SK-N-SH (cell line): ENCODE data around the gene ITPA. TPM values are rescaled to one million over a fixed set of nuclear protein-coding genes. Genes with fewer than 3 reads are reported as not detected.

Source experiments
- CTCF ChIA-PET: fragments of 300-600, 350-600 bp; formaldehyde crosslinking; extraction: SDS; loops from one replicate; lab custom pipeline; 2021; lab: Yijun Ruan, JAX
- POLR2A ChIA-PET: fragments of 350-600 bp; sonication (Branson Sonifier 250); formaldehyde crosslinking; extraction: SDS; loops from one replicate; lab custom pipeline; 2020; ENCODE audit warnings: antibody characterized with exemption, inconsistent platforms; lab: Yijun Ruan, JAX
- DNase-seq: peaks from one replicate; pipeline ENCODE4 v3.0.0; 2012
- H2AFZ ChIP-seq: fragments of 200-600 bp; sonication (generic); 2 replicates; pipeline ENCODE4 v1.8.1; 2016; ENCODE audit warnings: antibody characterized with exemption, mild to moderate bottlenecking, low read depth
- H3F3A ChIP-seq: fragments of 200-600 bp; sonication (generic); replicated peaks from 2 replicates; pipeline ENCODE3; 2016; ENCODE audit warnings: antibody characterized with exemption, mild to moderate bottlenecking; ENCODE audit not compliant: insufficient read depth
- H3K27ac ChIP-seq, 2 experiments: fragments of 200-500 bp in 1 of 2; fragments of 200-600 bp in 1 of 2; sonication (Bioruptor generic) in 1 of 2; sonication (generic), shearing (Covaris generic) in 1 of 2; 2 replicates each; pipeline versions ENCODE4 v1.5.1 to v1.6.1; 2014 to 2016; ENCODE audit warnings: low read depth in 2 of 2, inconsistent platforms in 1 of 2, low read length in 1 of 2, mild to moderate bottlenecking in 1 of 2, mixed read lengths in 1 of 2
- H3K27me3 ChIP-seq: fragments of 200-600 bp; sonication (generic), shearing (Covaris generic); 2 replicates; pipeline ENCODE4 v1.6.1; 2016; ENCODE audit warnings: mixed run types; ENCODE audit not compliant: insufficient read depth
- H3K36me3 ChIP-seq, 2 experiments: fragments of 200-500 bp in 1 of 2; fragments of 200-600 bp in 1 of 2; sonication (Bioruptor generic) in 1 of 2; sonication (generic) in 1 of 2; replicated peaks in 1 of 2; 2 replicates each; pipeline versions ENCODE3 to v1.5.1; 2014 to 2016; ENCODE audit warnings: low read length in 1 of 2, mild to moderate bottlenecking in 1 of 2; ENCODE audit not compliant: insufficient read depth in 2 of 2, control insufficient read depth in 1 of 2
- H3K4me1 ChIP-seq, 2 experiments: fragments of 200-500 bp in 1 of 2; fragments of 200-600 bp in 1 of 2; sonication (Bioruptor generic) in 1 of 2; sonication (generic), shearing (Covaris generic) in 1 of 2; 2 replicates each; pipeline versions ENCODE4 v1.5.1 to v1.6.1; 2014 to 2016; ENCODE audit warnings: low read depth in 1 of 2, low read length in 1 of 2, mixed run types in 1 of 2; ENCODE audit not compliant: insufficient read depth in 2 of 2, control insufficient read depth in 1 of 2
- H3K4me2 ChIP-seq: fragments of 200-600 bp; sonication (generic), shearing (Covaris generic); 2 replicates; pipeline ENCODE4 v1.6.1; 2017; ENCODE audit warnings: mixed run types
- H3K4me3 ChIP-seq, 2 experiments: fragments of 200-500 bp in 1 of 2; fragments of 200-600 bp in 1 of 2; sonication (Bioruptor generic) in 1 of 2; sonication (generic), shearing (Covaris generic) in 1 of 2; 2 replicates each; pipeline versions ENCODE4 v1.5.1 to v1.8.1; 2014 to 2016; ENCODE audit warnings: low read depth in 2 of 2, inconsistent platforms in 1 of 2, low read length in 1 of 2, mild to moderate bottlenecking in 1 of 2, mixed read lengths in 1 of 2, moderate library complexity in 1 of 2
- H3K79me2 ChIP-seq: fragments of 200-600 bp; sonication (generic); 2 replicates; pipeline ENCODE4 v1.8.1; 2017; ENCODE audit warnings: mild to moderate bottlenecking; ENCODE audit not compliant: insufficient read depth
- H3K9ac ChIP-seq: fragments of 200-600 bp; sonication (generic); 2 replicates; pipeline ENCODE4 v1.6.1; 2017; ENCODE audit warnings: mixed run types
- H3K9me2 ChIP-seq: fragments of 200-600 bp; sonication (generic); 2 replicates; pipeline ENCODE4 v1.6.1; 2017; ENCODE audit warnings: mixed run types
- H3K9me3 ChIP-seq: fragments of 200-600 bp; sonication (generic); 2 replicates; pipeline ENCODE4 v1.6.1; 2017; ENCODE audit warnings: mixed run types, mild to moderate bottlenecking, moderate library complexity
- H4K20me1 ChIP-seq: fragments of 200-600 bp; sonication (generic); 2 replicates; pipeline ENCODE4 v1.6.1; 2017; ENCODE audit warnings: mild to moderate bottlenecking, mixed run types; ENCODE audit not compliant: insufficient read depth
- EZH2phosphoT487 ChIP-seq: fragments of 200-600 bp; sonication (generic); IDR thresholded peaks from 2 replicates; pipeline ENCODE4 v1.6.1; 2017; ENCODE audit warnings: low read depth, mixed run types, mild to moderate bottlenecking, antibody characterized with exemption, moderate library complexity, borderline replicate concordance
- FOSL2 ChIP-seq: IDR thresholded peaks from 2 replicates; pipeline ENCODE4 v1.4.0; 2012; ENCODE audit warnings: low read depth, mild to moderate bottlenecking, moderate library complexity, borderline replicate concordance
- FOXJ3 ChIP-seq: sonication (generic); formaldehyde crosslinking; IDR thresholded peaks from 2 replicates; pipeline ENCODE4 v1.5.1; 2020; ENCODE audit warnings: mild to moderate bottlenecking, missing genetic modification reagents
- GATA2 ChIP-seq: sonication (generic); formaldehyde crosslinking; IDR thresholded peaks from 2 replicates; pipeline ENCODE4 v1.5.0; 2020; ENCODE audit warnings: mild to moderate bottlenecking, missing genetic modification reagents
- MEF2A ChIP-seq: IDR thresholded peaks from 2 replicates; pipeline ENCODE4 v1.4.0; 2012; ENCODE audit warnings: low read depth, borderline replicate concordance
- NFIC ChIP-seq: IDR thresholded peaks from 2 replicates; pipeline ENCODE4 v1.4.0; 2012; ENCODE audit warnings: borderline replicate concordance
- RCOR1 ChIP-seq: fragments of 150-350 bp; IDR thresholded peaks from 2 replicates; pipeline ENCODE4 v1.6.1; 2017; ENCODE audit warnings: antibody characterized with exemption, low read length
- REST ChIP-seq: IDR thresholded peaks from 2 replicates; pipeline ENCODE4 v1.6.1; 2012; ENCODE audit warnings: mild to moderate bottlenecking, low read depth, low read length, moderate library complexity
- SIN3A ChIP-seq: IDR thresholded peaks from 2 replicates; pipeline ENCODE4 v1.6.1; 2012; ENCODE audit warnings: low read depth, mild to moderate bottlenecking, low read length, moderate library complexity, borderline replicate concordance
- SMC3 ChIP-seq: IDR thresholded peaks from 2 replicates; pipeline ENCODE4 v1.6.1; 2012; ENCODE audit warnings: low read depth, low read length, improper control_type of control experiment
- TAF1 ChIP-seq: IDR thresholded peaks from 2 replicates; pipeline ENCODE4 v1.6.1; 2012; ENCODE audit warnings: low read depth, mild to moderate bottlenecking, low read length, moderate library complexity, borderline replicate concordance
- TEAD4 ChIP-seq: IDR thresholded peaks from 2 replicates; pipeline ENCODE4 v1.4.0; 2012; ENCODE audit warnings: mild to moderate bottlenecking, borderline replicate concordance; ENCODE audit not compliant: insufficient read depth
- USF2 ChIP-seq: fragments of 150-350 bp; IDR thresholded peaks from 2 replicates; pipeline ENCODE4 v1.6.1; 2017; ENCODE audit warnings: antibody characterized with exemption, low read length, low read depth, borderline replicate concordance
- WGBS: methylation state at CpG from one replicate; pipeline ENCODE4 v1.1.6; 2017; ENCODE audit warnings: low lambda C conversion rate; 5-methylcytosine and 5-hydroxymethylcytosine counted together
- polyA plus RNA-seq, 3 experiments: library from polyadenylated mRNA; depleted of rRNA; stranded (reverse); fragments of >200 nt; gene quantifications; 2 replicates each; pipeline ENCODE4 v1.2.3, GENCODE V29; 2012
- TF ChIP-seq, protein P1 (sequence below): IDR thresholded peaks from 2 replicates; pipeline ENCODE4 v1.4.0; 2012; ENCODE audit warnings: low read depth
- TF ChIP-seq, protein P2 (sequence below): IDR thresholded peaks from 2 replicates; pipeline ENCODE4 v1.4.0; 2012; ENCODE audit warnings: low read depth, borderline replicate concordance
- TF ChIP-seq, protein P3 (sequence below): IDR thresholded peaks from 2 replicates; pipeline ENCODE4 v1.4.0; 2012; ENCODE audit warnings: low read depth, borderline replicate concordance

Gene ITPA
- polyA plus RNA-seq, 1 of the 3 experiments (the other 2 are of a cell fraction) = 66.7 TPM

GRCh38 chr20:3192226-3193015, 16.9 kb upstream of the ITPA start:
- H3K4me1 ChIP-seq = no peaks in the 10 kb centered on the region
- H3K4me3 ChIP-seq = no peak overlapping the region
- H3K9ac ChIP-seq = no peak overlapping the region
- no peaks in the 10 kb centered on the region for H3F3A ChIP-seq
- H3K9me3 ChIP-seq = no peaks in the 10 kb centered on the region
- CTCF ChIA-PET = no interaction called here
- H2AFZ ChIP-seq = no peak overlapping the region
- H3K9me2 ChIP-seq = no peaks in the 10 kb centered on the region
- peaks cover 4 to 57% of the 10 kb centered on the region in 2 experiments for H3K36me3 ChIP-seq
- H3K79me2 ChIP-seq = 0 out of 2 replicates have a peak, but pooled peaks cover 3% of the 10 kb centered on the region
- H3K4me2 ChIP-seq = no peak overlapping the region
- TF ChIP-seq RCOR1 (no peak), SMC3 (no peak), MEF2A (no peak), EZH2phosphoT487 (no peak), FOXJ3 (CRISPR knock-in tag) (no peak), TAF1 (no peak), FOSL2 (no peak)
- TF ChIP-seq, protein P1, sequence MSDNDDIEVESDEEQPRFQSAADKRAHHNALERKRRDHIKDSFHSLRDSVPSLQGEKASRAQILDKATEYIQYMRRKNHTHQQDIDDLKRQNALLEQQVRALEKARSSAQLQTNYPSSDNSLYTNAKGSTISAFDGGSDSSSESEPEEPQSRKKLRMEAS = no peak
- TF ChIP-seq, protein P2, sequence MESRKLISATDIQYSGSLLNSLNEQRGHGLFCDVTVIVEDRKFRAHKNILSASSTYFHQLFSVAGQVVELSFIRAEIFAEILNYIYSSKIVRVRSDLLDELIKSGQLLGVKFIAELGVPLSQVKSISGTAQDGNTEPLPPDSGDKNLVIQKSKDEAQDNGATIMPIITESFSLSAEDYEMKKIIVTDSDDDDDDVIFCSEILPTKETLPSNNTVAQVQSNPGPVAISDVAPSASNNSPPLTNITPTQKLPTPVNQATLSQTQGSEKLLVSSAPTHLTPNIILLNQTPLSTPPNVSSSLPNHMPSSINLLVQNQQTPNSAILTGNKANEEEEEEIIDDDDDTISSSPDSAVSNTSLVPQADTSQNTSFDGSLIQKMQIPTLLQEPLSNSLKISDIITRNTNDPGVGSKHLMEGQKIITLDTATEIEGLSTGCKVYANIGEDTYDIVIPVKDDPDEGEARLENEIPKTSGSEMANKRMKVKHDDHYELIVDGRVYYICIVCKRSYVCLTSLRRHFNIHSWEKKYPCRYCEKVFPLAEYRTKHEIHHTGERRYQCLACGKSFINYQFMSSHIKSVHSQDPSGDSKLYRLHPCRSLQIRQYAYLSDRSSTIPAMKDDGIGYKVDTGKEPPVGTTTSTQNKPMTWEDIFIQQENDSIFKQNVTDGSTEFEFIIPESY = no peak
- TF ChIP-seq, all 33 proteins: peak for 0
- POLR2A ChIA-PET = interaction anchor here (1.1 kb wide), 1 partner anchor 11 kb away, joined by 3 read pairs; no protein-coding TSS in a partner anchor
- Histone ChIP-seq H3K27me3 (no peaks in the 10 kb centered on the region), H4K20me1 (no peaks in the 10 kb centered on the region), H3K27ac (no peak overlapping the region)
- no peak for DNase-seq
- 98% methylated on average over 14 of the region's 18 CpGs for whole genome bisulfite sequencing

- no peaks in the 10 kb centered on the region for H3K4me1 ChIP-seq
- H2AFZ ChIP-seq = no peak overlapping the region
- no peaks in the 10 kb centered on the region for H3K9me3 ChIP-seq
- no peaks in the 10 kb centered on the region for H4K20me1 ChIP-seq
- CTCF ChIA-PET = interaction anchor here (1.3 kb wide), 1 partner anchor 25 kb away, joined by 3 read pairs; no protein-coding TSS in a partner anchor
- H3K9ac ChIP-seq = no peak overlapping the region
- POLR2A ChIA-PET = no interaction called here
- H3K79me2 ChIP-seq = 0 out of 2 replicates have a peak, but pooled peaks cover 3% of the 10 kb centered on the region
- peaks cover 8 to 57% of the 10 kb centered on the region in 2 experiments for H3K36me3 ChIP-seq
- H3K9me2 ChIP-seq = no peaks in the 10 kb centered on the region
- H3K4me3 ChIP-seq = no peak overlapping the region
- 94% methylated on average over 14 of the region's 14 CpGs for WGBS
- no peak overlapping the region for H3K27ac ChIP-seq
- no peak for DNase-seq
- H3K4me2 ChIP-seq = no peak overlapping the region
- no peaks in the 10 kb centered on the region for H3F3A ChIP-seq
- no peaks in the 10 kb centered on the region for H3K27me3 ChIP-seq
- no peak for TF ChIP-seq SIN3A
- TF ChIP-seq GATA2 (CRISPR knock-in tag) = no peak
- TF ChIP-seq NFIC = no peak
- no peak for TF ChIP-seq FOXJ3 (CRISPR knock-in tag)
- TF ChIP-seq, protein P3, sequence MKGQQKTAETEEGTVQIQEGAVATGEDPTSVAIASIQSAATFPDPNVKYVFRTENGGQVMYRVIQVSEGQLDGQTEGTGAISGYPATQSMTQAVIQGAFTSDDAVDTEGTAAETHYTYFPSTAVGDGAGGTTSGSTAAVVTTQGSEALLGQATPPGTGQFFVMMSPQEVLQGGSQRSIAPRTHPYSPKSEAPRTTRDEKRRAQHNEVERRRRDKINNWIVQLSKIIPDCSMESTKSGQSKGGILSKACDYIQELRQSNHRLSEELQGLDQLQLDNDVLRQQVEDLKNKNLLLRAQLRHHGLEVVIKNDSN = no peak
- no peak for TF ChIP-seq FOSL2
- no peak for TF ChIP-seq TEAD4
- no peak for TF ChIP-seq USF2
- no peak for TF ChIP-seq TAF1
- TF ChIP-seq REST = no peak
These were observed 15.3 kb upstream of the ITPA start for GRCh38 chr20:3193806-3194616.
